ENCODE measurements around the gene SLC44A4. TPM values are rescaled to one million over a fixed set of nuclear protein-coding genes. Genes with fewer than 3 reads are reported as not detected.
"Not testable (repeated sequence)": the region's sequence is repeated elsewhere in the genome, so short reads cannot be mapped to it uniquely, and the experiment has no call there.

Gene SLC44A4
- total RNA-seq, 2 donors from 2014 or later: 5.8 TPM; not detected in 1

GRCh38 chr6:31865205-31866118, 13.3 kb downstream of the SLC44A4 start:
- Histone ChIP-seq H3K36me3 (no peaks in the 10 kb centered on the region), H3K27me3 (replicated peaks; ENCODE audit: insufficient read depth) (no peaks in the 10 kb centered on the region), H3K9me3 (no peaks in the 10 kb centered on the region), H3K4me3 (no peak overlapping the region), H3K4me1 (ENCODE audit: control insufficient read depth in 1 of 2, low read depth in 2 of 2) (peaks cover 11 to 21% of the 10 kb centered on the region in 2 donors), H3K27ac (no peak overlapping the region)
- DNase-seq (ENCODE audit: low spot score): no peak
- TF ChIP-seq, protein P1, sequence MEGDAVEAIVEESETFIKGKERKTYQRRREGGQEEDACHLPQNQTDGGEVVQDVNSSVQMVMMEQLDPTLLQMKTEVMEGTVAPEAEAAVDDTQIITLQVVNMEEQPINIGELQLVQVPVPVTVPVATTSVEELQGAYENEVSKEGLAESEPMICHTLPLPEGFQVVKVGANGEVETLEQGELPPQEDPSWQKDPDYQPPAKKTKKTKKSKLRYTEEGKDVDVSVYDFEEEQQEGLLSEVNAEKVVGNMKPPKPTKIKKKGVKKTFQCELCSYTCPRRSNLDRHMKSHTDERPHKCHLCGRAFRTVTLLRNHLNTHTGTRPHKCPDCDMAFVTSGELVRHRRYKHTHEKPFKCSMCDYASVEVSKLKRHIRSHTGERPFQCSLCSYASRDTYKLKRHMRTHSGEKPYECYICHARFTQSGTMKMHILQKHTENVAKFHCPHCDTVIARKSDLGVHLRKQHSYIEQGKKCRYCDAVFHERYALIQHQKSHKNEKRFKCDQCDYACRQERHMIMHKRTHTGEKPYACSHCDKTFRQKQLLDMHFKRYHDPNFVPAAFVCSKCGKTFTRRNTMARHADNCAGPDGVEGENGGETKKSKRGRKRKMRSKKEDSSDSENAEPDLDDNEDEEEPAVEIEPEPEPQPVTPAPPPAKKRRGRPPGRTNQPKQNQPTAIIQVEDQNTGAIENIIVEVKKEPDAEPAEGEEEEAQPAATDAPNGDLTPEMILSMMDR (IDR thresholded peaks at IDR 0.05): no peak
- no peak for ATAC-seq (ENCODE audit: insufficient number of reproducible peaks, low FRiP score, low read depth)

DNA sequence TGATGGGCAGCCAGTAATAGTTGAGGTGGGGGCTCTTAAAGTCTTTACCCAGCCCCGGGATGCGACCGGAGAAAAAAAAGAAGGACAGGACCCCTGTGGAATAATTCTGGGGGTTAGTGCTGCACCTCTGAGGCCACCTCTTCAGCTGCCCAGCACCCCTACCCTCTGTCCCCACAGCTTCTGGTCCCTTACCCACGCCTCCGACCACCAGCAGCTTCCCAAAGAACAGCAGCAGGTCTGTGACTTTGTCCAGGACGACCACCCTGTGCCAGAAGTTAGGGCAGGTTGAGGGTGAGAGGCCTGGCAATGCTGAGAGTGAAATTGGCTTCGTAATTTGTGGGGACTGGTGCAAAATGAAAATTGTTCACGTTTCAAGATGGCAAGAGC, 14.0 kb downstream of the SLC44A4 start:
- Histone ChIP-seq H3K4me1 (ENCODE audit: control insufficient read depth in 1 of 2, low read depth in 2 of 2) (peaks cover 11 to 21% of the 10 kb centered on the region in 2 donors), H3K4me3 (no peak overlapping the region)

GRCh38 chr6:31864123-31864562, 14.7 kb downstream of the SLC44A4 start:
- peak overlapping the region; percentile 88 for H3K4me3 ChIP-seq

More for the DNA sequence above, 14.0 kb downstream of the SLC44A4 start:
- Histone ChIP-seq H3K36me3 (peaks cover 3% of the 10 kb centered on the region), H3K27me3 (replicated peaks; ENCODE audit: insufficient read depth) (no peaks in the 10 kb centered on the region), H3K27ac (no peak overlapping the region), H3K9me3 (no peaks in the 10 kb centered on the region)
- TF ChIP-seq, protein P1 (IDR thresholded peaks at IDR 0.05): no peak
- ATAC-seq (ENCODE audit: insufficient number of reproducible peaks, low FRiP score, low read depth) (no peak), DNase-seq (ENCODE audit: low spot score) (no peak)

DNA sequence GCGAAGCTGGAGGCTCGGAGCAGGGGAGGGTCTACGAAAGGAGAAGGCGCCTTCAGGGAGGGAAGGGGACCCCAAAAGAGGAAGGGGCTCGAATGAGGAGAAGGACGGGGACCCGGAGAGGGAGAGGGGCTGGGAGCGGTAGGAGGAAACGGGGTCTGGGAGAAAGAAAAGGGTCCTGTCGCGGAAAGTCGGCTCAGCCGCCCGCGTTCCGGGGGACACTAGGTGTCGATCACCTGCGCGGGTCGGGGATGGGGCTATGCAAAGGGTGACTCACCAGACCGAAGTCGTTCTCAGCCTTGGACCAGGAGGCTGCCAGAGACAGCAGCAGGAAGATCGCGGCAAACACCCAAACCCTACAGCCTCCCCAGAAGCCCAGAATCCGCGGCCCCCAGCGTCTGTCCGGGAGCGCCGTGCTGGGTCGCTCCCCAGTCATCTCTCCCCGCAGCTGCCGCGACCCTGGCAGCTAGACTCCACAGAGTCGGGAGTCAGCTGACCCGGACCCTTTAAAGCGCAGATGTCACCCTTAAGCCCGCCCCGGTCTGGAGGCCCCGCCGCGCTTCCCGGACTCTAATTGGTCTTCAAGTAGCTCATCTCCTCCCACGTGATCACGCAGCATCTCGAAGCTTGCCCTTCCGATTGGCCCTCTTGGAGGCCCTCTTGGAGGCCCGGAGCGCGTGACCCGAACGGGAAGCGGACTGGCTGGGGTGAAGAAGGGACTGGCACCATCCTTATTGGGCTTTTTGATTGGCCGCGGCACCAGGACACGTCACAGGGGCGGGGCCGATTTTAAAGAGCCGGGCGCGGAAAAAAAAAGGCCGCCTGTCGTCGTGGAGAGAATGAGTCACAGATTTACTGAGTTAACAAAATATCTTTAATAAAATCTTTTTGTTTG, 16.2 kb downstream of the SLC44A4 start, which contains the start of gene NEU1:
Gene NEU1 (minus strand): TSS at position 478 of the 892 bp plus-strand sequence. CDS start 45 bp downstream, at position 433.
- ATAC-seq (ENCODE audit: insufficient number of reproducible peaks, low FRiP score, low read depth): peak; percentile 97
- TF ChIP-seq, protein P1 (IDR thresholded peaks at IDR 0.05): no peak
- Histone ChIP-seq H3K36me3 (peaks cover 15% of the 10 kb centered on the region), H3K9me3 (no peaks in the 10 kb centered on the region), H3K4me3 (peak within 1 kb of the TSS; percentile 88), H3K27me3 (replicated peaks; ENCODE audit: insufficient read depth) (no peaks in the 10 kb centered on the region), H3K4me1 (ENCODE audit: control insufficient read depth in 1 of 2, low read depth in 2 of 2) (peaks cover 11 to 21% of the 10 kb centered on the region in 2 donors), H3K27ac (peak within 1 kb of the TSS; percentile 87 to 90)
- peak; percentile 100 for DNase-seq (ENCODE audit: low spot score)

More at GRCh38 chr6:31864123-31864562, 14.7 kb downstream of the SLC44A4 start:
- not testable (repeated sequence) for H3K9me3 ChIP-seq; DNase-seq (ENCODE audit: low spot score); ATAC-seq (ENCODE audit: insufficient number of reproducible peaks, low FRiP score, low read depth); H3K36me3 ChIP-seq; H3K27me3 ChIP-seq (replicated peaks; ENCODE audit: insufficient read depth)
- H3K27ac ChIP-seq: peak overlapping the region; percentile 87 to 90
- peaks cover 11 to 21% of the 10 kb centered on the region in 2 donors for H3K4me1 ChIP-seq (ENCODE audit: control insufficient read depth in 1 of 2, low read depth in 2 of 2)

DNA sequence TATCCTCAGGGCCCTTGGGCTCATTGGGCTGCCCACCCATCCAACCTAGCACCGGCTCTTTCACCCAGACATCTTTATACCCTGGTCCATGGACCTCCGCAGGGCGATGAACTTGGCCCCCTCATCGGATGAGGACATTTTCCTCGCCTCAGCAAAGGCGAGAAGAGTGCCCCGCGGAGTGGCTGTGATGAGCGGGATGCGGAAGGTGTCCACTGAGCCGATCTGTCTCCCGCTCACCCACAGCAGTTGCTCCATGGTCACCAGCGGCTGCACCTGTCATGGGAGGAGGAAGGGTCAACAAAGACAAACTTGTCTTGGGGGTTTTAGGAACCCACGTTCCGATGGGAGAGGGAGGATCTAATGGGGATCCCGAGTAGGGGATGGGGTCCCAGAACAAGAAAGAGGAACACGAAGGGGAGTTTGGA, 16.9 kb downstream of the SLC44A4 start:
- DNase-seq (ENCODE audit: low spot score) (no peak), ATAC-seq (ENCODE audit: insufficient number of reproducible peaks, low FRiP score, low read depth) (no peak)
- H3K9me3 ChIP-seq: no peaks in the 10 kb centered on the region
- TF ChIP-seq, protein P1 (IDR thresholded peaks at IDR 0.05): no peak
- peak overlapping the region; percentile 82 to 84 for H3K27ac ChIP-seq
- H3K4me3 ChIP-seq: peak overlapping the region; percentile 88
- H3K27me3 ChIP-seq (replicated peaks; ENCODE audit: insufficient read depth): no peaks in the 10 kb centered on the region
- peaks cover 11 to 21% of the 10 kb centered on the region in 2 donors for H3K4me1 ChIP-seq (ENCODE audit: control insufficient read depth in 1 of 2, low read depth in 2 of 2)
- peaks cover 15% of the 10 kb centered on the region for H3K36me3 ChIP-seq
